ENCODE results near the gene RIMBP2. TPM values are rescaled to one million over a fixed set of nuclear protein-coding genes. Genes with fewer than 3 reads are reported as not detected.
A peak's percentile ranks its signal among the peaks of the same experiment; 100 is the strongest.

RIMBP2 gene
- total RNA-seq, 1 donor from 2014 or later, result 0.25 TPM

DNA sequence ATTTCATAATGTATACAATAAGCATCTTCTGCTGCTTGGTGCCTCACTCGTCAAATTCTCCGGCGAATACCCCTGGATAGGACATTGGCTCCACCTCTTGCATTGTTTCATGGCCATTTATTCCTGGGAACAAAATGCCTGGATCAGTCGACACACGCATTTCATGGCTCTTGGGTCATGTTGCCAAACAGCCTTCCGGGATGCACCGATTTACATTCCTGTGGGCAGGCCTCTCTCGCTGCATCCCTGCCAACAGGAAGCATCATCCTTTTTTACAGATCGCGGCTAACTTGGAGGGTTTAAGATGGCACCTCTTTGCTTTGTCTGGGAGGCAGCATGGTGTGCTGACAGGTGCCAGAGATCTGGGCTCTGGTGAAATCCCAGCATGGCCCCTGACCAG, 32.7 kb upstream of the RIMBP2 start:
- no peak overlapping the region for H3K4me3 ChIP-seq
- H3K4me1 ChIP-seq, result peaks cover 7% of the 10 kb centered on the region
- TF ChIP-seq, protein P1, sequence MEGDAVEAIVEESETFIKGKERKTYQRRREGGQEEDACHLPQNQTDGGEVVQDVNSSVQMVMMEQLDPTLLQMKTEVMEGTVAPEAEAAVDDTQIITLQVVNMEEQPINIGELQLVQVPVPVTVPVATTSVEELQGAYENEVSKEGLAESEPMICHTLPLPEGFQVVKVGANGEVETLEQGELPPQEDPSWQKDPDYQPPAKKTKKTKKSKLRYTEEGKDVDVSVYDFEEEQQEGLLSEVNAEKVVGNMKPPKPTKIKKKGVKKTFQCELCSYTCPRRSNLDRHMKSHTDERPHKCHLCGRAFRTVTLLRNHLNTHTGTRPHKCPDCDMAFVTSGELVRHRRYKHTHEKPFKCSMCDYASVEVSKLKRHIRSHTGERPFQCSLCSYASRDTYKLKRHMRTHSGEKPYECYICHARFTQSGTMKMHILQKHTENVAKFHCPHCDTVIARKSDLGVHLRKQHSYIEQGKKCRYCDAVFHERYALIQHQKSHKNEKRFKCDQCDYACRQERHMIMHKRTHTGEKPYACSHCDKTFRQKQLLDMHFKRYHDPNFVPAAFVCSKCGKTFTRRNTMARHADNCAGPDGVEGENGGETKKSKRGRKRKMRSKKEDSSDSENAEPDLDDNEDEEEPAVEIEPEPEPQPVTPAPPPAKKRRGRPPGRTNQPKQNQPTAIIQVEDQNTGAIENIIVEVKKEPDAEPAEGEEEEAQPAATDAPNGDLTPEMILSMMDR (IDR thresholded peaks at IDR 0.05), result no peak
- TF ChIP-seq POLR2A (IDR thresholded peaks at IDR 0.05), result no peak
- no peak for TF ChIP-seq POLR2AphosphoS5 (IDR thresholded peaks at IDR 0.05; ENCODE audit: insufficient read depth in 1 of 2, low read depth in 1 of 2)
- no peaks in the 10 kb centered on the region for H3K9me3 ChIP-seq
- H3K27me3 ChIP-seq, result no peaks in the 10 kb centered on the region
- intact Hi-C loops (cut with DNase I), result no loop called here
- H3K36me3 ChIP-seq, result no peaks in the 10 kb centered on the region
- H3K27ac ChIP-seq, result no peak overlapping the region
- DNase-seq (ENCODE audit: extremely low spot score in 2 of 2), result no peak

DNA sequence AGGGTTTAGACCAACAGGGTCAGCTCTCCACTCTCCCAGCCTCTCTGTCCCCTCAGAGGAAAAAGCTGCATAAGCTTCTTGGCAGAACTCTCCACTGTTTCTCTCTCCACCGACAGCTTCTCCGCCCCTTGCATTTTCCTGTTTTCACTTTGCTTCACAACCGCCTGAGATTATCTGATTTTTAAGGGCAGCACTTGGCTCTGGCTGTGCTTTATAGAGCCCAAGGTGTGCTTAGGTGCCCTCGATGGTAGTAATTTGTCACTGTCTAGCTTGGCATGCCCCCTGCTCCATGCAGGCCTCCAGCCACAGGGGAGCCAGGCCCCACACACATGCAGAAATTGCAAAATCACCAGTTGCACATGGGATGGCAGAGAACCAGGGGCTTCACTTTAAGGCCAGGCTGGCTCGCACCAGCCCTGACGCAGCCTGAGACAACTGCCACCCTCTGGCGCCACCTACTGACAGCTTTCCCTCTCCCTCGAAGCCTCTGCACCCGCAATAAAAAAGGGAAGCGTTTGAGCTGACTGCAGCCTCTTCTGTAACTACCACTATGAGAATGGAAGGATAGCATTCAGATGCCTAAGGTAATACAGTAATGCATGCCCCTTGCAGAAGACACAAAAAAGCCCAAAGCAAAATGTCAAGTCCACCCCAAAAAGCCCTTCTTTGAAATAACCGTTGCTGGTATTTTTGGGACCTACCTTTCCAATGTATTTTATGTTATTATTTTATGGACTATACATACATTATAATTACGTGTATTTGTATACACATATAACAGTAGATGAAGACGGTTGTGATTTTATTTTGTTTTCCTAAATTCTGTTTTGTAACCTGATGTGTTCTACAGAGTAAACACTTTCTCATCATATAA, 32.0 kb upstream of the RIMBP2 start:
- intact Hi-C loops (cut with DNase I), result no loop called here
- TF ChIP-seq POLR2AphosphoS5 (IDR thresholded peaks at IDR 0.05; ENCODE audit: insufficient read depth in 1 of 2, low read depth in 1 of 2), result peak in 1 of 2 donors; percentile 33
- no peak for TF ChIP-seq POLR2A (IDR thresholded peaks at IDR 0.05)
- TF ChIP-seq, protein P1 (IDR thresholded peaks at IDR 0.05), result peak; percentile 38 to 66 (median 59)
- Histone ChIP-seq H3K36me3 (no peaks in the 10 kb centered on the region), H3K9me3 (no peaks in the 10 kb centered on the region), H3K4me1 (peaks cover 7% of the 10 kb centered on the region), H3K4me3 (no peak overlapping the region), H3K27me3 (no peaks in the 10 kb centered on the region), H3K27ac (no peak overlapping the region)
- DNase-seq (ENCODE audit: extremely low spot score in 2 of 2), result no peak

DNA sequence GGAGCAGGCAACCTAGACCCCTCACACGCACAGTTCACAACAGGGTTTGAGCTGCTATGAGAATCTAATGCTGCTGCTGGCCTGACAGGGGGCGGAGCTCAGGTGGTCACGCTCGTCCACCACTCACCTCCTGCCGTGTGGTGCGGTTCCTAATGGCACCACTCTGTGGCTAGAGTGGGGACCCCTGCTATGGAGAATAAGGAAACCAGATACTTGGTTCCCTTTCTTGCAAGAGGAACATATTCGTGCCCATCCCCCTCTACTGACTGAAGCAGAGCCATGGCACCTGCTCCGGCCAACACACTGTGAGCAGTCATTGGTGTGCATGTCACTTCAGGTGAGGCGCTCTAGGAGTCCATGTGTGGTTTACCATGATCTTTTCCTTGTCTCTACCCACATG, 30.4 kb upstream of the RIMBP2 start:
- no peaks in the 10 kb centered on the region for H3K27me3 ChIP-seq
- intact Hi-C loops (cut with DNase I), result no loop called here
- no peak for DNase-seq (ENCODE audit: extremely low spot score in 2 of 2)
- TF ChIP-seq, protein P1 (IDR thresholded peaks at IDR 0.05), result no peak
- TF ChIP-seq POLR2A (IDR thresholded peaks at IDR 0.05) (no peak), POLR2AphosphoS5 (IDR thresholded peaks at IDR 0.05; ENCODE audit: insufficient read depth in 1 of 2, low read depth in 1 of 2) (no peak)
- no peaks in the 10 kb centered on the region for H3K36me3 ChIP-seq
- H3K9me3 ChIP-seq, result no peaks in the 10 kb centered on the region
- no peak overlapping the region for H3K4me3 ChIP-seq
- H3K27ac ChIP-seq, result no peak overlapping the region
- H3K4me1 ChIP-seq, result peaks cover 7% of the 10 kb centered on the region

DNA sequence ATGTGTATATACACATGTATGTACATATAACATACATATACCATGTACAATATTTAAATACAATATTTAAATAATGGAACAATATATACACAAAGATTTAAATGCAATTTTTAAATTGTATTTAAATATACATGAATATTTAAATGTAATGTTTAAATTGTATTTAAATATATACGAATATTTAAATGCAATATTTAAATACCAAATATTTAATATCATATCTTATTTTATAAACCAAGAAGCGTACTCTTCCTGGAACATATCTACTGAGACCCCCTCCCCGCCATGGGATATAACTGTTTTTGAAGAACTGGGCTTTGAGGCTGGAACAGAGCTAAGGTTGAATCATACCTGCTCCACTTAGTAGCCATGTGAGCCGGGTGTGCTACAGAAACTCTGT, 29.8 kb upstream of the RIMBP2 start:
- TF ChIP-seq POLR2AphosphoS5 (IDR thresholded peaks at IDR 0.05; ENCODE audit: insufficient read depth in 1 of 2, low read depth in 1 of 2) (no peak), POLR2A (IDR thresholded peaks at IDR 0.05) (no peak)
- TF ChIP-seq, protein P1 (IDR thresholded peaks at IDR 0.05), result no peak
- no peak overlapping the region for H3K4me3 ChIP-seq
- H3K9me3 ChIP-seq, result no peaks in the 10 kb centered on the region
- DNase-seq (ENCODE audit: extremely low spot score in 2 of 2), result no peak
- intact Hi-C loops (cut with DNase I), result no loop called here
- peaks cover 7% of the 10 kb centered on the region for H3K4me1 ChIP-seq
- no peaks in the 10 kb centered on the region for H3K36me3 ChIP-seq
- no peak overlapping the region for H3K27ac ChIP-seq
- H3K27me3 ChIP-seq, result no peaks in the 10 kb centered on the region

DNA sequence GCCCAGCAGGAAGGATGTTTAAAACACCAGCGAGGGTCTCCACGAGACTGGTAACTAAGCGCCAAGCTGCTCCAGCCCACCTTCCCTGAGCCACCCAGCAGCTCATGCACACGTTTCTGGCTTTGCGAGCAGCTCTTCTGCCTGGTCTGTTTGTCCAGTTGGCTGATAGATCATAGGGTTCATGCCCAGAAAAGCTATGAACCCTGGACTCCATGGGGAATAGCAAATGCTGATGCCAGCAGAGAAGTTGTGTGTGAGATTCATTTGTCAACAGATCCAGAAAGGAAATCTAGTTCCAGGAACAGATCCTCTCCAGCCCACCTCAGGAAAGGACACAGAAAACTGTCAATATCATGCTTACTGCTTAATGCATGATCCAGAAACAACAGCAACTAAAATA, 28.2 kb upstream of the RIMBP2 start:
- Histone ChIP-seq H3K36me3 (no peaks in the 10 kb centered on the region), H3K4me3 (no peak overlapping the region), H3K27ac (no peak overlapping the region), H3K4me1 (peaks cover 7% of the 10 kb centered on the region), H3K27me3 (no peaks in the 10 kb centered on the region), H3K9me3 (no peaks in the 10 kb centered on the region)
- intact Hi-C loops (cut with DNase I), result no loop called here
- peak in 1 of 2 donors; percentile 61 for DNase-seq (ENCODE audit: extremely low spot score in 2 of 2)
- TF ChIP-seq, protein P1 (IDR thresholded peaks at IDR 0.05), result no peak
- TF ChIP-seq POLR2AphosphoS5 (IDR thresholded peaks at IDR 0.05; ENCODE audit: insufficient read depth in 1 of 2, low read depth in 1 of 2) (no peak), POLR2A (IDR thresholded peaks at IDR 0.05) (no peak)

Data from vagina (tissue), 2 donors.